HG02870 (cell line): ENCODE measurements around the gene IL1RAP.

ENCODE experiments used
- ATAC-seq: cut with Tn5 transposase; IDR thresholded peaks from one replicate; pipeline ENCODE4 v1.9.1; 2021; ENCODE audit warnings: mild to moderate bottlenecking, moderate library complexity; ENCODE audit not compliant: unreplicated experiment

The IL1RAP gene

GRCh38 chr3:190566043-190566933 is 52.4 kb downstream of the IL1RAP start:
- no peak for ATAC-seq

GRCh38 chr3:190568036-190568435 is 54.2 kb downstream of the IL1RAP start:
- no peak for ATAC-seq

GRCh38 chr3:190574473-190574872 is 60.6 kb downstream of the IL1RAP start:
- no peak for ATAC-seq

GRCh38 chr3:190575437-190576185 is 61.7 kb downstream of the IL1RAP start:
- no peak for ATAC-seq

DNA sequence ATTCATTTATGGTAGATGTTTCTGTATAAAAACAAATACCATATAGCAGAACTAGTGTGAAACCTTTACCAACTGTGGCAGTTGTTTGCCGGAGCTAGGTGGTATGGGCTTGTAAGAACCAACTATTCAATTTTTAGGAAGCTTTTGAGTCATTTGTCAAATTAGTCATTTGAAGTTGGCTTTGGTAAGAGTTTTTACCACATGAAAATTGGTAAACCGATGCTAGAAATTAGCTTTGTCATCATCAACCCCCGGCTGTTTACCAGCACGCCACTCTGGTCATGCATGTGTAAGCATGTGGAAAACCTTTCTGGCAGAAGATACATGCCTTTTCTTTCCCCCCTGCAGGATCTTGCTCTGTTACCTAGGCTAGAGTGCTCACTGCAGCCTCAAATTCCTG is 63.3 kb downstream of the IL1RAP start:
- ATAC-seq, result no peak

DNA sequence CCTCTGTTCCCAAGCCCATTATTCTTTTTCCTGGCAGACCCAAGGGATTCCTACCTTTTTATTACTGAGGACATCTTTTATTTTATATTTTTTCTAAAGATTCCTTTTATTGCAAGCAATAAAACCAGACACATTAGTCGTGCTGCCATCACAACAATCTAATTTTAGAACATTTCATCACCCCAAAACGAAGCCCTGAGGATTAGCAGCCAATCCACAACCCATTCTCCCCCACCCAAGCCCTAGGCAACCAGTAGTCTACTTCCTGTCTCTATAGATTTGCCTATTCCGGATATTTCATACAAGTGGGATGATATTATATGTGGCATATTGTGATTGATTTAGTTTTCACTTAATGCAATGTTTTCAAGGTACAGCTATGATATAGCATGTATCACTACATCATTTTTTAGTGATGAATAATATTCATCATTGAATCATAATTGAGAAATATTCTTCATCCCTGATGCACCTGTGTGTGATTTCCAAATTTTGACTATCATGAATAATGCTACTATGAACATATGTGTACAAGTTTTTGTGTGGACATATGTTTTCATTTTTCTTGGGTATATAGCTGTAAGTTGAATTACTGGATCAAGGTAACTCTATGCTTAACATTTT is 65.7 kb downstream of the IL1RAP start:
- ATAC-seq, result no peak

DNA sequence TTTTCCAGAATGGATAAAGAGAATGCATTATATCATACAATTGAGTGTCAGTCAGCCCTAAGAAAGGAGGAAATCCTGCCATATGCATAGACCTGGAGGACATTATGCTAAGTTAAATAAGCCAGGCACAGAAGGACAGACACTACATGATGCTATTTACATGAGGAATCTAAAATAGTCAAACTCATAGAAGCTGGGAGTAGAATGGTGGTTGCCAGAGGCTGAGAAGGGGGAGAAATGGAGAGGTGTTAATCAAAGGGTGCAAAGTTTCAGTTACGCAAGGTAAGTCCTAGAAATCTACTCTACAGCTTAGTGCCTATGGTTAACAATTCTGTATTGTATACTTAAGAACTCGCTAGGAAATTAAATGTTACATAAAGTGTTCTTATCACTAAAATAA is 66.5 kb downstream of the IL1RAP start:
- no peak for ATAC-seq

GRCh38 chr3:190581041-190581541 is 67.2 kb downstream of the IL1RAP start:
- ATAC-seq, result no peak

- no peak for ATAC-seq
Measured at GRCh38 chr3:190582667-190583066, 68.8 kb downstream of the IL1RAP start.

- no peak for ATAC-seq
Measured at GRCh38 chr3:190585805-190586630, 72.1 kb downstream of the IL1RAP start.

GRCh38 chr3:190586631-190587011 is 72.7 kb downstream of the IL1RAP start:
- ATAC-seq, result no peak

GRCh38 chr3:190588570-190588969 is 74.7 kb downstream of the IL1RAP start:
- ATAC-seq, result no peak

DNA sequence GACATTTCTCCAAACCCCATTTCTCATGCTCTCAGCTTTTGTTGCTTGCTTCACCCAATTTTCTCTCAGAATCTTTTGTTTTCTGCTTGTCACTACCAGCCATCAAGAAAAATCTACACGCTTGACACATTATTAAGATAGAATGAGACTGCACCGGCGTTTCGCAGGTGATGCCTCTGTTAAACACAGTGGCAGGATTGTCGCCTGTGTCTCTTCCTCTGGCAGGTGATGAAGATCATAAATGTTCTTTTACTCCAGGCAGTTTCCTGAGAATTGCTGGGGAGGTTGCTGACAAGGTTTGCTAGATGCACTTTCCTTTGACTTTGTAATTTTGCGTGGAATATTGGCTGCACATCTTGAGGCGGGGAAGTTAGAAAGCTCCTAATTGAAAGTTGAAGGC is 75.4 kb downstream of the IL1RAP start:
- no peak for ATAC-seq

DNA sequence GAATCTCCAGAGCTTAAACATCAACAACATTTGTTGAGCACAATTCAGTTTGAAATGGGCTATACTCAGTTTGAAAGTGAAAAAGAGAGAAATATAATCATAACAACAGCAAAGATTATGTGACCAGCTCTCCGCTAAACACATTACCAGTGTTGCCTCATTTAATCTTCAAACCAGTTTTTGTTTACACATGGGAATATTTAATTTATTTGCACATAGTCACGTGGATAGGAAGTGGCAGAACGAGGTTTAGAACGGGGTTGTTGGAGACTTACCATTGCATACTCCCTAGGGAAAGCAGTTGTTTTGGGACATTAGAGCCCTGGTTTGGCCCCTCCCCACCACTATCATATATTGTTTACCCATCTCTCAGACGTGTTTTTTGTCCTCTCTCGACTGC is 77.2 kb downstream of the IL1RAP start:
- no peak for ATAC-seq

- ATAC-seq, result no peak
Measured at GRCh38 chr3:190593075-190593474, 79.2 kb downstream of the IL1RAP start.

DNA sequence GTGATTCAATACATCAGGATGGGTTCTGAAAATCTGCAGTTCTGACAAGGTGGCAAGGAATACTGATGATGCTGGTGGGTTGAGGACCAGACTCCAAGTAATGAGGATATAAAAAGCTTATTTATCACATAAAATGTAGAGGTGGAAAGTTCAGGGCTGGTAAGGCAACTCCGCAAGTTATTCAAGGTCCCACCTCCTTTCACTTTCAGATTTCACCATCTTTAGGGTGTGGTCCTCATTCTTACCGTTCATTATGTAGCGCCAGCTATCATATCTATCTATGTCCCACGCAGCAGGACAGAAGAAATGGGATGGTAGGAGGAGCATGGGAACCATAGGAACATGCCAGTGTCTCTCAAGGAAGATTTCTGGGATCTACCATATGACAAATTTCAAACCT is 80.3 kb downstream of the IL1RAP start:
- no peak for ATAC-seq

GRCh38 chr3:190595179-190595795 is 81.4 kb downstream of the IL1RAP start:
- no peak for ATAC-seq

DNA sequence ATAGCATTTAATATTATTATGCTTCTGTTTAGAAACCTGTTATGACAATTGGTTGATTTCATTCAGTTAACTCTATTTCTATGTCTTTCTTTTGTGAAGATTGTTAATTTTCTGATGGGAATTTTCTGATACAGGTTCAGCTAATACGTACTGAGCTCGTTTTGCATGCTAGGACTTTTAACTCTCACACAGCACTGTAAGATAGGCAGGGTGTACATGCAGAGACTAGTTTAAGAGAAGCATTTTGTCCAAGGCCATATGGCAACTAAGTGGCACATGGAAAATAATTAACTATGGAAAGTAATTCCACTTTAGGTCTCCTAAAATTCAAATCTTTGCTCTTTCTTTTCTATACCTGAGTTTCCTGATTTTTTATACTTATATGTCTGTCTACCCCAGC is 81.9 kb downstream of the IL1RAP start:
- no peak for ATAC-seq

GRCh38 chr3:190596349-190597285 is 82.7 kb downstream of the IL1RAP start:
- no peak for ATAC-seq
